Endothelial cell of umbilical vein (primary cell): ENCODE results near the gene SPC25. TPM values are rescaled to one million over a fixed set of nuclear protein-coding genes. Genes with fewer than 3 reads are reported as not detected.

Experiments used
- BruUV-seq: library from RNA; stranded (reverse); fragments of 400-500 nt; replicated peaks from 2 replicates; lab custom pipeline; 2021; lab: Mats Ljungman, UMichigan
- CTCF ChIA-PET: fragments of 300-600, 350-600 bp; sonication (Branson Sonifier 250); formaldehyde crosslinking; loops from one replicate; lab custom pipeline; 2021; ENCODE audit warnings: antibody characterized with exemption, inconsistent platforms; lab: Charles Lee
- POLR2A ChIA-PET: fragments of 300-600, 350-600 bp; sonication (Branson Sonifier 250); formaldehyde crosslinking; loops from one replicate; lab custom pipeline; 2021; ENCODE audit warnings: antibody characterized with exemption, inconsistent platforms; lab: Charles Lee
- DNase-seq: peaks from one replicate; pipeline ENCODE4 v3.0.0-alpha.2; 2011; ENCODE audit warnings: low read depth, low spot score
- FAIRE-seq: peaks from 2 replicates; lab custom pipeline; 2011; peaks lifted over from hg19 to GRCh38; lab: Jason Lieb, UNC
- H2AFZ ChIP-seq: 2 replicates; pipeline ENCODE4 v1.6.0; 2012; ENCODE audit warnings: low read depth, low read length, control low read depth, inconsistent platforms
- H3K27ac ChIP-seq: 2 replicates; pipeline ENCODE4 v1.5.1; 2011; ENCODE audit warnings: low read depth, mild to moderate bottlenecking, control low read depth, low read length, moderate library complexity; ENCODE audit not compliant: insufficient read depth
- H3K27me3 ChIP-seq, 2 experiments: 2 replicates each; pipeline versions ENCODE4 v1.6.0 to v1.6.1; 2011; ENCODE audit warnings: low read length in 2 of 2, mixed read lengths in 1 of 2; ENCODE audit not compliant: control insufficient read depth in 2 of 2, insufficient read depth in 2 of 2
- H3K36me3 ChIP-seq, 2 experiments: 2 replicates in 1 of 2; 3 replicates in 1 of 2; pipeline ENCODE4 v1.5.1; 2011; ENCODE audit warnings: low read length in 2 of 2, mild to moderate bottlenecking in 1 of 2, moderate library complexity in 1 of 2; ENCODE audit not compliant: control insufficient read depth in 2 of 2, insufficient read depth in 2 of 2; ENCODE audit errors: extremely low read depth in 1 of 2
- H3K4me1 ChIP-seq: 3 replicates; pipeline ENCODE4 v1.5.1; 2011; ENCODE audit warnings: mild to moderate bottlenecking, low read length; ENCODE audit not compliant: control insufficient read depth, insufficient read depth; ENCODE audit errors: extremely low read depth
- H3K4me2 ChIP-seq: 2 replicates; pipeline ENCODE4 v1.6.1; 2011; ENCODE audit warnings: low read length, control low read depth, mixed read lengths; ENCODE audit not compliant: insufficient read depth
- H3K4me3 ChIP-seq, 3 experiments: fragments of 200-600 bp in 1 of 3; sonication (generic), shearing (Covaris generic) in 1 of 3; replicated peaks in 1 of 3; 2 replicates each; pipeline ENCODE4 v1.5.1; 2011 to 2016; ENCODE audit warnings: control low read depth in 3 of 3, low read length in 3 of 3, mild to moderate bottlenecking in 2 of 3, inconsistent platforms in 1 of 3, low read depth in 1 of 3, moderate library complexity in 1 of 3; ENCODE audit not compliant: insufficient read depth in 1 of 3
- H3K79me2 ChIP-seq: 2 replicates; pipeline ENCODE4 v1.6.0; 2012; ENCODE audit warnings: low read length, inconsistent platforms; ENCODE audit not compliant: control insufficient read depth, insufficient read depth
- H3K9ac ChIP-seq: replicated peaks from 2 replicates; pipeline ENCODE3; 2011; ENCODE audit warnings: low read length, control low read depth; ENCODE audit not compliant: insufficient read depth; ENCODE audit errors: extremely low read depth
- H3K9me1 ChIP-seq: replicated peaks from 3 replicates; pipeline ENCODE4 v1.6.0; 2011; ENCODE audit warnings: mild to moderate bottlenecking, low read length; ENCODE audit not compliant: control insufficient read depth, insufficient read depth; ENCODE audit errors: extremely low read depth
- H3K9me3 ChIP-seq: replicated peaks from 2 replicates; pipeline ENCODE4 v1.5.1; 2012; ENCODE audit warnings: low read length, inconsistent platforms; ENCODE audit not compliant: control insufficient read depth, insufficient read depth
- H4K20me1 ChIP-seq: replicated peaks from 2 replicates; pipeline ENCODE3; 2011; ENCODE audit warnings: mild to moderate bottlenecking, low read length; ENCODE audit not compliant: control insufficient read depth, insufficient read depth; ENCODE audit errors: extremely low read depth
- CTCF ChIP-seq, 2 donors: IDR thresholded peaks; 1 replicate in 1 of 2; 2 replicates in 1 of 2; pipeline ENCODE4 v1.5.1; 2011; ENCODE audit warnings: low read length in 2 of 2, mild to moderate bottlenecking in 2 of 2, moderate library complexity in 2 of 2, control low read depth in 1 of 2, inconsistent platforms in 1 of 2, low read depth in 1 of 2; ENCODE audit not compliant: insufficient read depth in 1 of 2; ENCODE audit errors: extremely low read depth in 1 of 2
- EZH2 ChIP-seq: IDR thresholded peaks from 2 replicates; pipeline ENCODE4 v1.6.1; 2012; ENCODE audit warnings: borderline replicate concordance, low read depth, mild to moderate bottlenecking, moderate library complexity, low read length, inconsistent platforms; ENCODE audit not compliant: severe bottlenecking
- FOS ChIP-seq: IDR thresholded peaks from 2 replicates; pipeline ENCODE4 v1.6.1; 2011; ENCODE audit warnings: mild to moderate bottlenecking, low read length, moderate library complexity, borderline replicate concordance; ENCODE audit not compliant: insufficient read depth
- GATA2 ChIP-seq: IDR thresholded peaks from 2 replicates; pipeline ENCODE4 v1.7.0; 2011; ENCODE audit warnings: low read depth, mild to moderate bottlenecking, moderate library complexity, mixed read lengths, low read length; ENCODE audit not compliant: insufficient read length, insufficient read depth
- JUN ChIP-seq: IDR thresholded peaks from 2 replicates; pipeline ENCODE4 v1.6.1; 2011; ENCODE audit warnings: borderline replicate concordance, low read depth; ENCODE audit not compliant: insufficient read length, insufficient read depth
- MYC ChIP-seq: IDR thresholded peaks from one replicate; pipeline ENCODE4 v1.6.1; 2011; ENCODE audit warnings: mild to moderate bottlenecking, low read depth, low read length
- POLR2A ChIP-seq: IDR thresholded peaks from 2 replicates; pipeline ENCODE4 v1.6.1; 2012; ENCODE audit warnings: low read depth, mild to moderate bottlenecking, control low read depth, low read length
- POLR2AphosphoS5 ChIP-seq: IDR thresholded peaks from 2 replicates; pipeline ENCODE4 v1.6.1; 2012; ENCODE audit warnings: low read depth, mild to moderate bottlenecking, control low read depth, low read length, moderate library complexity; ENCODE audit not compliant: insufficient read depth
- dilution Hi-C: fragments of 300-500 bp; cut with MboI; formaldehyde crosslinking; loops from one replicate; pipeline ENCODE4 v1.15.0; 2019; ENCODE audit warnings: low sequenced_read_pairs; ENCODE audit not compliant: extremely low pct_ligation_motif_present
- intact Hi-C: fragments of 100-400 bp; cut with micrococcal nuclease; formaldehyde crosslinking; loops from one replicate; pipeline ENCODE4 v1.10.0; 2022
- polyA plus RNA-seq, 4 experiments: library from polyadenylated mRNA; depleted of rRNA in 3 of 4; stranded (reverse) in 3 of 4; unstranded in 1 of 4; fragments of >200 nt; gene quantifications; 2 replicates each; pipeline versions ENCODE4 v1.2.1 to v1.2.3, GENCODE V29; 2011 to 2012; ENCODE audit warnings: missing spikeins in 1 of 4
- total RNA-seq: library from RNA; stranded (reverse); gene quantifications from 2 replicates; pipeline ENCODE4 v1.2.3, GENCODE V29; 2021
- TF ChIP-seq, protein P1 (sequence below): IDR thresholded peaks from 2 replicates; pipeline ENCODE4 v1.6.1; 2011; ENCODE audit not compliant: insufficient read depth, insufficient read length

Gene SPC25
- total and polyA plus RNA-seq, 2 donors (not counting 3 experiments of a cell fraction or from before 2014, with no cell fraction given), result 10.1 to 24.2 TPM

DNA sequence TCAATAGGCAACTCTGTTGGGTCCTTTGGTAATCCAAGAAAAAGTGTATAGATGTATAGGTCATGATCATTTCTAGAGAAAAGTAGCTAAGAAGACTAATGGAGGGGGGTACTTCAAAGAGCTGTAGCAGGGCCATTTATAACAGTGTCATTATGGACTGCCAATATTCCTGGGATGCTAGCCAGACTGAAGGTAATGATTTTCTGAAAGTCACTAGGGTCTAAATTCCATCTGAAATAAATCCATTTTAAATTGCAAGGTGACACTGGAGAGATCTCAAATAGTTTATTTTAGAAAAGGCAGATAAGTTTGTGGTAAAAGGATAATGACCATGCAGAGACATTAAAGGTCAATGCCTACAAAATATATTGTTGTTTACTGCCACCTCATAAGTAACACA lies 4.5 kb upstream of the SPC25 start:
- Histone ChIP-seq H3K27ac (no peak overlapping the region), H3K36me3 (no peaks in the 10 kb centered on the region), H3K9me1 (no peaks in the 10 kb centered on the region), H3K27me3 (peaks cover 0 to 8% of the 10 kb centered on the region in 2 experiments), H3K9ac (no peak overlapping the region), H3K9me3 (no peaks in the 10 kb centered on the region), H2AFZ (no peak overlapping the region), H3K4me3 (no peak overlapping the region), H3K4me2 (no peak overlapping the region), H4K20me1 (no peaks in the 10 kb centered on the region), H3K79me2 (peaks cover 4% of the 10 kb centered on the region), H3K4me1 (peaks cover 4% of the 10 kb centered on the region)
- dilution Hi-C loops (no loop called here), intact Hi-C loops (no loop called here)
- CTCF ChIA-PET, result no interaction called here
- no peak for FAIRE-seq
- POLR2A ChIA-PET, result no interaction called here
- DNase-seq, result no peak
- TF ChIP-seq POLR2A, result no peak
- no peak for TF ChIP-seq MYC
- TF ChIP-seq, protein P1, sequence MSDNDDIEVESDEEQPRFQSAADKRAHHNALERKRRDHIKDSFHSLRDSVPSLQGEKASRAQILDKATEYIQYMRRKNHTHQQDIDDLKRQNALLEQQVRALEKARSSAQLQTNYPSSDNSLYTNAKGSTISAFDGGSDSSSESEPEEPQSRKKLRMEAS, result no peak
- no peak for TF ChIP-seq EZH2
- TF ChIP-seq FOS, result no peak
- no peak for TF ChIP-seq GATA2
- TF ChIP-seq POLR2AphosphoS5, result no peak
- TF ChIP-seq JUN, result no peak
- no peak for TF ChIP-seq CTCF (IDR thresholded peaks at IDR 0.05; ENCODE audit: extremely low read depth in 1 of 2, insufficient read depth in 1 of 2, low read depth in 1 of 2, low read length in 2 of 2)
- BruUV-seq, result no TSS peak
